ENCODE data around the gene CEP85L. TPM values are rescaled to one million over a fixed set of nuclear protein-coding genes. Genes with fewer than 3 reads are reported as not detected.

The CEP85L gene
- total and polyA plus RNA-seq, 10 of the 15 experiments (the other 5 are each of a cell fraction or from before 2014, with no cell fraction given), result 1.8 to 10.9 (median 7.1) TPM

DNA sequence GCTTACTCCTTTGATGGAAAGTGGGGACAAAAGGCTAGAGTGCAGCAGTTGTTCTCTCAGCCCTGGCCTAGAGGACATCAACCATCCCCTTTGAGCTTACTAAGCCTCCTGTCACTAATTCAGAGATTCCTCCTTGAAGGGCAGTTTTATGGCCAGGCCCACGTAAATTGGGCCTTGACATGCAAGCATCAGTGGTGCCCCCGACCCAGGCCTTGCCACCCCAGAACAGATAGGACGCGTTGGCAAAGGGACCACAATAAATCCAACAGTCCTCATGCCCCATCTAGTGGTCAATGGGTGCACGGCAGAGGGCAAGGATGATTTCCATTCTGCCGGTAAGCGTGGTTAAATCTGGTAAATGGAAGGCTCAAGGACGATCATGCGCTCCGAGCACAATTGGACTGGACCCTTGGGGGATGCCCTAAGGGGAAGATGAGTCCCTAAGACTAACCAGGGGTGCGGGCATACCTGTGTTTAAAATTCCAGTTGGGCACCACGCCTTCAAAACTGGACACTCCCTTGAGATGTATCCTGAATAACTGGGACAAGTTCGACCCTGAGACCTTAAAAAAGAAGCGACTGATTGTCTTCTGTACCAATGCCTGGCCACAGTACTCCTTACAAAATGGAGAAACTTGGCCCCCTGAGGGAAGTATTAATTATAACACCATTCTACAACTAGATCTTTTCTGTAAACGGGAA lies 32.6 kb downstream of the CEP85L start (continued):
- TF ChIP-seq RAD21 (IDR thresholded peaks at IDR 0.05; ENCODE audit: insufficient read depth, low read depth, low read length), result peak; percentile 88
- no peak; the same call in 1 of the 2 replicates for TF ChIP-seq RUNX3 (IDR thresholded peaks at IDR 0.05; ENCODE audit: low read length)
- TF ChIP-seq CBX5 (IDR thresholded peaks at IDR 0.05; ENCODE audit: low read depth), result no peak
- TF ChIP-seq EGR1 (IDR thresholded peaks at IDR 0.05; ENCODE audit: borderline replicate concordance in 1 of 2, low read depth in 2 of 2, low read length in 2 of 2), result no peak
- TF ChIP-seq RB1 (IDR thresholded peaks at IDR 0.05; ENCODE audit: borderline replicate concordance), result peak; percentile 37; the same call in 1 of the 2 replicates
- no peak for TF ChIP-seq BACH1 (IDR thresholded peaks at IDR 0.05; ENCODE audit: borderline replicate concordance)
- TF ChIP-seq, protein P1, sequence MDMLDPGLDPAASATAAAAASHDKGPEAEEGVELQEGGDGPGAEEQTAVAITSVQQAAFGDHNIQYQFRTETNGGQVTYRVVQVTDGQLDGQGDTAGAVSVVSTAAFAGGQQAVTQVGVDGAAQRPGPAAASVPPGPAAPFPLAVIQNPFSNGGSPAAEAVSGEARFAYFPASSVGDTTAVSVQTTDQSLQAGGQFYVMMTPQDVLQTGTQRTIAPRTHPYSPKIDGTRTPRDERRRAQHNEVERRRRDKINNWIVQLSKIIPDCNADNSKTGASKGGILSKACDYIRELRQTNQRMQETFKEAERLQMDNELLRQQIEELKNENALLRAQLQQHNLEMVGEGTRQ (IDR thresholded peaks at IDR 0.05; ENCODE audit: borderline replicate concordance, low read depth, low read length), result no peak
- no peak for TF ChIP-seq SUZ12 (IDR thresholded peaks at IDR 0.05; ENCODE audit: unreplicated experiment)
- TF ChIP-seq, protein P2, sequence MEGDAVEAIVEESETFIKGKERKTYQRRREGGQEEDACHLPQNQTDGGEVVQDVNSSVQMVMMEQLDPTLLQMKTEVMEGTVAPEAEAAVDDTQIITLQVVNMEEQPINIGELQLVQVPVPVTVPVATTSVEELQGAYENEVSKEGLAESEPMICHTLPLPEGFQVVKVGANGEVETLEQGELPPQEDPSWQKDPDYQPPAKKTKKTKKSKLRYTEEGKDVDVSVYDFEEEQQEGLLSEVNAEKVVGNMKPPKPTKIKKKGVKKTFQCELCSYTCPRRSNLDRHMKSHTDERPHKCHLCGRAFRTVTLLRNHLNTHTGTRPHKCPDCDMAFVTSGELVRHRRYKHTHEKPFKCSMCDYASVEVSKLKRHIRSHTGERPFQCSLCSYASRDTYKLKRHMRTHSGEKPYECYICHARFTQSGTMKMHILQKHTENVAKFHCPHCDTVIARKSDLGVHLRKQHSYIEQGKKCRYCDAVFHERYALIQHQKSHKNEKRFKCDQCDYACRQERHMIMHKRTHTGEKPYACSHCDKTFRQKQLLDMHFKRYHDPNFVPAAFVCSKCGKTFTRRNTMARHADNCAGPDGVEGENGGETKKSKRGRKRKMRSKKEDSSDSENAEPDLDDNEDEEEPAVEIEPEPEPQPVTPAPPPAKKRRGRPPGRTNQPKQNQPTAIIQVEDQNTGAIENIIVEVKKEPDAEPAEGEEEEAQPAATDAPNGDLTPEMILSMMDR (IDR thresholded peaks at IDR 0.05 in 2 of 3, conservative IDR thresholded peaks at IDR 0.05 in 1 of 3; ENCODE audit: control insufficient read depth in 2 of 3, extremely low read depth in 1 of 3, insufficient read depth in 1 of 3, low read depth in 3 of 3, low read length in 3 of 3), result peak; percentile 92 to 96 (median 92)
- peak; percentile 83 for TF ChIP-seq SMC3 (IDR thresholded peaks at IDR 0.05; ENCODE audit: borderline replicate concordance, low read length)
- TF ChIP-seq SP1 (IDR thresholded peaks at IDR 0.05; ENCODE audit: low read depth, low read length), result no peak
- 0 out of 2 replicates have a peak, but pooled peaks have one; percentile 33 for TF ChIP-seq YY1 (IDR thresholded peaks at IDR 0.05; ENCODE audit: low read depth, low read length)
- no peak for TF ChIP-seq WRNIP1 (IDR thresholded peaks at IDR 0.05; ENCODE audit: borderline replicate concordance, low read depth, low read length)

Data from GM12878 (cell line).